HCT116 (cell line): ENCODE measurements around the gene OLFML1. TPM values are rescaled to one million over a fixed set of nuclear protein-coding genes. Genes with fewer than 3 reads are reported as not detected.

ENCODE experiments used
- ATAC-seq: fragments of 200-7000 bp; cut with Tn5 transposase; 2 replicates; pipeline ENCODE4 v1.9.1; 2020; ENCODE audit warnings: mild to moderate bottlenecking, moderate library complexity
- BruUV-seq: library from RNA; stranded (reverse); fragments of 400-500 nt; replicated peaks from 2 replicates; lab custom pipeline; 2021; lab: Mats Ljungman, UMichigan
- CTCF ChIA-PET: fragments of 300-600 bp; sonication (Branson Sonifier 250); formaldehyde crosslinking; loops from one replicate; lab custom pipeline; 2021; ENCODE audit warnings: antibody characterized with exemption; lab: Charles Lee
- POLR2A ChIA-PET: fragments of 300-600, 350-600 bp; sonication (Branson Sonifier 250); formaldehyde crosslinking; loops from one replicate; lab custom pipeline; 2021; ENCODE audit warnings: antibody characterized with exemption; lab: Charles Lee
- RAD21 ChIA-PET, 2 experiments: fragments of 300-600 bp; sonication (Branson Sonifier 250); formaldehyde crosslinking; loops; one replicate each; lab custom pipeline; 2023; ENCODE audit warnings: low total read pairs in 2 of 2; ENCODE audit not compliant: uncharacterized antibody in 2 of 2, unreplicated experiment in 2 of 2, low non-redundant PET in 1 of 2; lab: Charles Lee
- DNase-seq: peaks from one replicate; pipeline ENCODE4 v3.0.0-alpha.2; 2010; ENCODE audit warnings: low read depth, low spot score
- H2AFZ ChIP-seq: fragments of 200-600 bp; shearing (Covaris generic), sonication (generic); 2 replicates; pipeline ENCODE4 v1.6.1; 2017; ENCODE audit warnings: low read depth, mixed run types, mixed read lengths, antibody characterized with exemption, low read length; ENCODE audit not compliant: poor library complexity, severe bottlenecking
- H3K27ac ChIP-seq: 2 replicates; pipeline ENCODE4 v1.5.1; 2012; ENCODE audit warnings: low read depth, low read length
- H3K27me3 ChIP-seq: fragments of 200-600 bp; sonication (generic); 2 replicates; pipeline ENCODE4 v1.6.1; 2016; ENCODE audit warnings: mixed run types, low read length, mixed read lengths; ENCODE audit not compliant: insufficient read depth
- H3K36me3 ChIP-seq, 2 experiments: fragments of 200-500 bp in 1 of 2; fragments of 200-600 bp in 1 of 2; sonication (Bioruptor generic) in 1 of 2; sonication (generic) in 1 of 2; 2 replicates each; pipeline versions ENCODE4 v1.5.1 to v1.6.1; 2014 to 2016; ENCODE audit warnings: low read length in 2 of 2, inconsistent platforms in 1 of 2, mixed read lengths in 1 of 2, mixed run types in 1 of 2; ENCODE audit not compliant: insufficient read depth in 2 of 2, control insufficient read depth in 1 of 2
- H3K4me1 ChIP-seq, 2 experiments: fragments of 200-600 bp in 1 of 2; sonication (generic) in 1 of 2; 2 replicates each; pipeline versions ENCODE4 v1.5.1 to v1.6.1; 2012 to 2017; ENCODE audit warnings: low read length in 2 of 2, inconsistent platforms in 1 of 2, mild to moderate bottlenecking in 1 of 2, mixed read lengths in 1 of 2, mixed run types in 1 of 2, moderate library complexity in 1 of 2; ENCODE audit not compliant: insufficient read depth in 2 of 2, control insufficient read depth in 1 of 2
- H3K4me2 ChIP-seq: fragments of 200-600 bp; sonication (generic); 2 replicates; pipeline ENCODE4 v1.6.1; 2017; ENCODE audit warnings: mixed run types, low read length, mixed read lengths
- H3K4me3 ChIP-seq, 2 experiments: fragments of 200-600 bp in 1 of 2; sonication (generic) in 1 of 2; replicated peaks in 1 of 2; 2 replicates each; pipeline ENCODE4 v1.5.1; 2011 to 2016; ENCODE audit warnings: low read length in 2 of 2, control low read depth in 1 of 2, low read depth in 1 of 2, mild to moderate bottlenecking in 1 of 2, mixed read lengths in 1 of 2, mixed run types in 1 of 2
- H3K79me2 ChIP-seq: fragments of 200-600 bp; sonication (generic); 2 replicates; pipeline ENCODE4 v1.6.1; 2017; ENCODE audit warnings: mild to moderate bottlenecking, mixed run types, low read length, moderate library complexity, mixed read lengths; ENCODE audit not compliant: insufficient read depth
- H3K9ac ChIP-seq: fragments of 200-600 bp; sonication (generic); 2 replicates; pipeline ENCODE4 v1.6.1; 2016; ENCODE audit warnings: low read length, mixed read lengths
- H3K9me2 ChIP-seq: fragments of 200-600 bp; sonication (generic), shearing (Covaris generic); 2 replicates; pipeline ENCODE4 v1.6.1; 2017; ENCODE audit warnings: mixed run types, mild to moderate bottlenecking, moderate library complexity; ENCODE audit not compliant: insufficient read depth
- H3K9me3 ChIP-seq, 2 experiments: fragments of 200-500 bp in 1 of 2; fragments of 200-600 bp in 1 of 2; sonication (Bioruptor generic) in 1 of 2; sonication (generic) in 1 of 2; 2 replicates each; pipeline ENCODE4 v1.6.1; 2014 to 2017; ENCODE audit warnings: low read length in 2 of 2, mixed read lengths in 2 of 2, inconsistent platforms in 1 of 2, low read depth in 1 of 2, mild to moderate bottlenecking in 1 of 2, mixed run types in 1 of 2, moderate library complexity in 1 of 2; ENCODE audit not compliant: control insufficient read depth in 1 of 2, insufficient read depth in 1 of 2
- H4K20me1 ChIP-seq: fragments of 200-600 bp; sonication (generic), shearing (Covaris generic); 2 replicates; pipeline ENCODE4 v1.6.1; 2017; ENCODE audit warnings: mixed run types, mild to moderate bottlenecking, moderate library complexity; ENCODE audit not compliant: insufficient read depth
- ATF3 ChIP-seq: IDR thresholded peaks from 2 replicates; pipeline ENCODE4 v1.6.1; 2012
- CBX3 ChIP-seq: IDR thresholded peaks from 2 replicates; pipeline ENCODE4 v1.6.1; 2012; ENCODE audit warnings: low read depth
- CEBPB ChIP-seq: IDR thresholded peaks from 2 replicates; pipeline ENCODE4 v1.6.1; 2012; ENCODE audit warnings: low read depth
- ELF1 ChIP-seq: IDR thresholded peaks from 2 replicates; pipeline ENCODE4 v1.6.1; 2012; ENCODE audit warnings: low read depth, borderline replicate concordance
- EZH2 ChIP-seq: fragments of 200-600 bp; sonication (generic); IDR thresholded peaks from 2 replicates; pipeline ENCODE4 v1.6.1; 2017; ENCODE audit warnings: antibody characterized with exemption, mixed run types
- JUND ChIP-seq: IDR thresholded peaks from 2 replicates; pipeline ENCODE4 v1.6.1; 2012
- MAX ChIP-seq: IDR thresholded peaks from 2 replicates; pipeline ENCODE4 v1.6.1; 2012
- POLR2A ChIP-seq: IDR thresholded peaks from 2 replicates; pipeline ENCODE4 v1.7.0; 2011; ENCODE audit warnings: borderline replicate concordance; ENCODE audit not compliant: insufficient read depth, insufficient read length; ENCODE audit errors: extremely low read depth
- POLR2AphosphoS5 ChIP-seq: IDR thresholded peaks from 2 replicates; pipeline ENCODE4 v1.6.1; 2011; ENCODE audit warnings: mild to moderate bottlenecking, low read depth, low read length, moderate library complexity
- SRF ChIP-seq: IDR thresholded peaks from 2 replicates; pipeline ENCODE4 v1.6.1; 2012; ENCODE audit warnings: low read depth
- ZBTB33 ChIP-seq: IDR thresholded peaks from 2 replicates; pipeline ENCODE4 v1.6.1; 2011; ENCODE audit warnings: mild to moderate bottlenecking, low read length, moderate library complexity; ENCODE audit not compliant: insufficient replicate concordance; ENCODE audit errors: extremely low read depth
- ZFX ChIP-seq: fragments of 450-650 bp; IDR thresholded peaks from 2 replicates; pipeline ENCODE4 v1.6.1; 2017
- intact Hi-C: fragments of 100-400 bp; cut with micrococcal nuclease; formaldehyde crosslinking; loops from 2 replicates; pipeline ENCODE4 v1.10.0; 2022
- total RNA-seq: library from RNA; stranded (reverse); gene quantifications from one replicate; pipeline ENCODE4 v1.2.1, GENCODE V29; 2021; ENCODE audit not compliant: unreplicated experiment

Gene OLFML1
- total RNA-seq, 1 experiment from 2014 or later: not detected

GRCh38 chr11:7439746-7440320 lies 45.5 kb upstream of the OLFML1 start:
- Histone ChIP-seq H3K9ac (no peak overlapping the region), H3K27me3 (peaks cover 61% of the 10 kb centered on the region), H3K27ac (no peak overlapping the region), H3K36me3 (no peaks in the 10 kb centered on the region), H3K79me2 (no peaks in the 10 kb centered on the region), H4K20me1 (no peaks in the 10 kb centered on the region), H2AFZ (no peak overlapping the region), H3K4me3 (no peak overlapping the region), H3K9me3 (no peaks in the 10 kb centered on the region), H3K4me2 (no peak overlapping the region), H3K9me2 (no peaks in the 10 kb centered on the region), H3K4me1 (no peaks in the 10 kb centered on the region)
- POLR2A ChIA-PET: no interaction called here
- TF ChIP-seq SRF: no peak
- no peak for TF ChIP-seq CBX3
- no peak for TF ChIP-seq MAX
- TF ChIP-seq EZH2: no peak
- TF ChIP-seq ZFX: no peak
- no peak for TF ChIP-seq POLR2A
- no peak for TF ChIP-seq ZBTB33
- TF ChIP-seq POLR2AphosphoS5: no peak
- no peak for TF ChIP-seq ELF1
- TF ChIP-seq ATF3: no peak
- TF ChIP-seq JUND: no peak
- TF ChIP-seq CEBPB: no peak
- CTCF ChIA-PET: no interaction called here
- intact Hi-C loops: loop anchor here (5.0 to 10.0 kb wide), 2 partner anchors 227 to 685 kb away; no protein-coding TSS in a partner anchor
- no peak for DNase-seq
- RAD21 ChIA-PET: no interaction called here
- no TSS peak for BruUV-seq
- no peak for ATAC-seq
